Measurements from ENCODE around the gene GUCY1A2. TPM values are rescaled to one million over a fixed set of nuclear protein-coding genes. Genes with fewer than 3 reads are reported as not detected.

The GUCY1A2 gene
- total and polyA plus RNA-seq, 2 donors (not counting 3 experiments of a cell fraction or from before 2014, with no cell fraction given) = 0.02 to 0.03 TPM

- BruUV-seq (replicated peaks) = no TSS peak
- dilution Hi-C loops (cut with MboI; ENCODE audit: extremely low pct_ligation_motif_present, low sequenced_read_pairs) (no loop called here), intact Hi-C loops (cut with micrococcal nuclease) (no loop called here)
- CTCF ChIA-PET = no interaction called here
- H3K4me3 ChIP-seq (replicated peaks in 1 of 3; ENCODE audit: insufficient read depth in 1 of 3, low read depth in 1 of 3, low read length in 3 of 3) = no peak overlapping the region
- H3K27ac ChIP-seq (ENCODE audit: insufficient read depth, low read depth, low read length) = no peak overlapping the region
- H3K79me2 ChIP-seq (ENCODE audit: control insufficient read depth, insufficient read depth, low read length) = no peaks in the 10 kb centered on the region
- no peaks in the 10 kb centered on the region for H3K9me3 ChIP-seq (replicated peaks; ENCODE audit: control insufficient read depth, insufficient read depth, low read length)
- FAIRE-seq = no peak
- POLR2A ChIA-PET = no interaction called here
- no peak overlapping the region for H2AFZ ChIP-seq (ENCODE audit: low read depth, low read length)
- H3K9ac ChIP-seq (replicated peaks; ENCODE audit: extremely low read depth, insufficient read depth, low read length) = no peak overlapping the region
- no peaks in the 10 kb centered on the region for H3K27me3 ChIP-seq (ENCODE audit: control insufficient read depth in 2 of 2, insufficient read depth in 2 of 2, low read length in 2 of 2)
- DNase-seq (ENCODE audit: low read depth, low spot score) = no peak
- no peaks in the 10 kb centered on the region for H3K9me1 ChIP-seq (replicated peaks; ENCODE audit: control insufficient read depth, extremely low read depth, insufficient read depth, low read length)
- no peak for TF ChIP-seq GATA2 (IDR thresholded peaks at IDR 0.05; ENCODE audit: insufficient read depth, insufficient read length, low read depth, low read length)
- no peak for TF ChIP-seq EZH2 (IDR thresholded peaks at IDR 0.05; ENCODE audit: borderline replicate concordance, low read depth, low read length, severe bottlenecking)
- TF ChIP-seq POLR2AphosphoS5 (IDR thresholded peaks at IDR 0.05; ENCODE audit: insufficient read depth, low read depth, low read length) = no peak
- no peak for TF ChIP-seq POLR2A (IDR thresholded peaks at IDR 0.05; ENCODE audit: low read depth, low read length)
- TF ChIP-seq FOS (IDR thresholded peaks at IDR 0.05; ENCODE audit: borderline replicate concordance, insufficient read depth, low read length) = no peak
- TF ChIP-seq MYC (IDR thresholded peaks at IDR 0.05; ENCODE audit: low read depth, low read length) = no peak
- TF ChIP-seq JUN (IDR thresholded peaks at IDR 0.05; ENCODE audit: borderline replicate concordance, insufficient read depth, insufficient read length, low read depth) = no peak
- TF ChIP-seq, protein P1, sequence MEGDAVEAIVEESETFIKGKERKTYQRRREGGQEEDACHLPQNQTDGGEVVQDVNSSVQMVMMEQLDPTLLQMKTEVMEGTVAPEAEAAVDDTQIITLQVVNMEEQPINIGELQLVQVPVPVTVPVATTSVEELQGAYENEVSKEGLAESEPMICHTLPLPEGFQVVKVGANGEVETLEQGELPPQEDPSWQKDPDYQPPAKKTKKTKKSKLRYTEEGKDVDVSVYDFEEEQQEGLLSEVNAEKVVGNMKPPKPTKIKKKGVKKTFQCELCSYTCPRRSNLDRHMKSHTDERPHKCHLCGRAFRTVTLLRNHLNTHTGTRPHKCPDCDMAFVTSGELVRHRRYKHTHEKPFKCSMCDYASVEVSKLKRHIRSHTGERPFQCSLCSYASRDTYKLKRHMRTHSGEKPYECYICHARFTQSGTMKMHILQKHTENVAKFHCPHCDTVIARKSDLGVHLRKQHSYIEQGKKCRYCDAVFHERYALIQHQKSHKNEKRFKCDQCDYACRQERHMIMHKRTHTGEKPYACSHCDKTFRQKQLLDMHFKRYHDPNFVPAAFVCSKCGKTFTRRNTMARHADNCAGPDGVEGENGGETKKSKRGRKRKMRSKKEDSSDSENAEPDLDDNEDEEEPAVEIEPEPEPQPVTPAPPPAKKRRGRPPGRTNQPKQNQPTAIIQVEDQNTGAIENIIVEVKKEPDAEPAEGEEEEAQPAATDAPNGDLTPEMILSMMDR (IDR thresholded peaks at IDR 0.05; ENCODE audit: extremely low read depth in 1 of 2, insufficient read depth in 1 of 2, low read depth in 1 of 2, low read length in 2 of 2) = no peak
- TF ChIP-seq, protein P2, sequence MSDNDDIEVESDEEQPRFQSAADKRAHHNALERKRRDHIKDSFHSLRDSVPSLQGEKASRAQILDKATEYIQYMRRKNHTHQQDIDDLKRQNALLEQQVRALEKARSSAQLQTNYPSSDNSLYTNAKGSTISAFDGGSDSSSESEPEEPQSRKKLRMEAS (IDR thresholded peaks at IDR 0.05; ENCODE audit: insufficient read depth, insufficient read length) = no peak
- H4K20me1 ChIP-seq (replicated peaks; ENCODE audit: control insufficient read depth, extremely low read depth, insufficient read depth, low read length) = no peaks in the 10 kb centered on the region
- no peaks in the 10 kb centered on the region for H3K36me3 ChIP-seq (ENCODE audit: control insufficient read depth in 2 of 2, extremely low read depth in 1 of 2, insufficient read depth in 2 of 2, low read length in 2 of 2)
- H3K4me1 ChIP-seq (ENCODE audit: control insufficient read depth, extremely low read depth, insufficient read depth, low read length) = no peaks in the 10 kb centered on the region
- no peak overlapping the region for H3K4me2 ChIP-seq (ENCODE audit: insufficient read depth, low read length)
Observed at GRCh38 chr11:106958517-106959248, 59.6 kb downstream of the GUCY1A2 start.
